T-helper 17 cell (primary cell): ENCODE measurements around the gene DENND1A. TPM values are rescaled to one million over a fixed set of nuclear protein-coding genes. Genes with fewer than 3 reads are reported as not detected.

Source experiments
- ATAC-seq: fragments of 150-1000 bp; cut with Tn5 transposase; 2 replicates; pipeline ENCODE4 v1.10.0; 2021; ENCODE audit warnings: mild to moderate bottlenecking, moderate library complexity
- DNase-seq, 3 donors: peaks; one replicate each; pipeline versions ENCODE4 v3.0.0 to v3.0.0-alpha.2; 2020 to 2021
- H3K9me3 ChIP-seq: one replicate; pipeline ENCODE4 v1.7.0; 2013; ENCODE audit warnings: low read length, mild to moderate bottlenecking; ENCODE audit not compliant: control insufficient read depth, poor library complexity, severe bottlenecking
- H3K27ac Mint-ChIP-seq: one replicate; pipeline ENCODE4 v1.8.0; 2022; ENCODE audit warnings: mild to moderate bottlenecking, moderate library complexity, mixed read lengths
- H3K27me3 Mint-ChIP-seq: one replicate; pipeline ENCODE4 v1.8.0; 2022; ENCODE audit warnings: mixed read lengths
- H3K36me3 Mint-ChIP-seq: one replicate; pipeline ENCODE4 v1.8.0; 2022; ENCODE audit warnings: low read depth, mixed read lengths
- H3K4me1 Mint-ChIP-seq: one replicate; pipeline ENCODE4 v1.8.0; 2022; ENCODE audit warnings: mild to moderate bottlenecking, mixed read lengths
- H3K4me3 Mint-ChIP-seq: one replicate; pipeline ENCODE4 v1.8.0; 2022; ENCODE audit warnings: mild to moderate bottlenecking, moderate library complexity, mixed read lengths
- total RNA-seq, 4 donors: library from RNA in 2 of 4; stranded (reverse) in 2 of 4; gene quantifications; one replicate each; pipeline ENCODE4 v1.2.3 and lab custom pipeline; 2022 to 2026

DENND1A gene
- total RNA-seq, 2 donors from 2014 or later: 19.9 to 21.1 TPM

GRCh38 chr9:123372766-123373446 lies 557.0 kb downstream of the DENND1A start:
- Mint-ChIP-seq H3K36me3 (peaks cover 6% of the 10 kb centered on the region), H3K4me1 (peaks cover 13% of the 10 kb centered on the region), H3K4me3 (no peak overlapping the region), H3K27me3 (peaks cover 78% of the 10 kb centered on the region), H3K27ac (no peak overlapping the region)
- no peak for DNase-seq
- no peaks in the 10 kb centered on the region for H3K9me3 ChIP-seq
- no peak for ATAC-seq

- H3K9me3 ChIP-seq: no peaks in the 10 kb centered on the region
- no peak for ATAC-seq
- H3K36me3 Mint-ChIP-seq: peaks cover 9% of the 10 kb centered on the region
- H3K4me3 Mint-ChIP-seq: no peak overlapping the region
- H3K4me1 Mint-ChIP-seq: peaks cover 16% of the 10 kb centered on the region
- DNase-seq: no peak
- no peak overlapping the region for H3K27ac Mint-ChIP-seq
- peaks cover 80% of the 10 kb centered on the region for H3K27me3 Mint-ChIP-seq
These were observed 557.9 kb downstream of the DENND1A start for GRCh38 chr9:123371805-123372590.

GRCh38 chr9:123371228-123371584 lies 558.7 kb downstream of the DENND1A start:
- H3K4me1 Mint-ChIP-seq: peaks cover 14% of the 10 kb centered on the region
- no peak overlapping the region for H3K27ac Mint-ChIP-seq
- H3K36me3 Mint-ChIP-seq: peaks cover 9% of the 10 kb centered on the region
- ATAC-seq (no peak), DNase-seq (no peak)
- no peaks in the 10 kb centered on the region for H3K9me3 ChIP-seq
- H3K27me3 Mint-ChIP-seq: peaks cover 72% of the 10 kb centered on the region
- no peak overlapping the region for H3K4me3 Mint-ChIP-seq

- Mint-ChIP-seq H3K4me3 (no peak overlapping the region), H3K27ac (no peak overlapping the region), H3K27me3 (peaks cover 71% of the 10 kb centered on the region), H3K36me3 (peaks cover 9% of the 10 kb centered on the region), H3K4me1 (peaks cover 14% of the 10 kb centered on the region)
- no peak for ATAC-seq
- DNase-seq: no peak
- no peaks in the 10 kb centered on the region for H3K9me3 ChIP-seq
These were observed 559.2 kb downstream of the DENND1A start for GRCh38 chr9:123370526-123371227.

- Mint-ChIP-seq H3K27me3 (peaks cover 67% of the 10 kb centered on the region), H3K27ac (no peak overlapping the region), H3K36me3 (peaks cover 9% of the 10 kb centered on the region), H3K4me3 (no peak overlapping the region), H3K4me1 (peaks cover 14% of the 10 kb centered on the region)
- no peak for ATAC-seq
- no peaks in the 10 kb centered on the region for H3K9me3 ChIP-seq
- DNase-seq: no peak
These were observed 559.8 kb downstream of the DENND1A start for GRCh38 chr9:123370108-123370507.

- peaks cover 11% of the 10 kb centered on the region for H3K4me1 Mint-ChIP-seq
- no peak for ATAC-seq
- DNase-seq: no peak
- H3K36me3 Mint-ChIP-seq: peaks cover 9% of the 10 kb centered on the region
- no peak overlapping the region for H3K4me3 Mint-ChIP-seq
- no peaks in the 10 kb centered on the region for H3K9me3 ChIP-seq
- peaks cover 60% of the 10 kb centered on the region for H3K27me3 Mint-ChIP-seq
- no peak overlapping the region for H3K27ac Mint-ChIP-seq
These were observed 560.6 kb downstream of the DENND1A start for GRCh38 chr9:123369296-123369695.

- no peak overlapping the region for H3K27ac Mint-ChIP-seq
- ATAC-seq: no peak
- H3K4me1 Mint-ChIP-seq: peaks cover 14% of the 10 kb centered on the region
- no peak overlapping the region for H3K4me3 Mint-ChIP-seq
- peaks cover 9% of the 10 kb centered on the region for H3K36me3 Mint-ChIP-seq
- DNase-seq: no peak
- H3K27me3 Mint-ChIP-seq: peaks cover 62% of the 10 kb centered on the region
- H3K9me3 ChIP-seq: no peaks in the 10 kb centered on the region
These were observed 561.3 kb downstream of the DENND1A start for GRCh38 chr9:123368536-123369153.

GRCh38 chr9:123368023-123368422 lies 561.9 kb downstream of the DENND1A start:
- Mint-ChIP-seq H3K36me3 (peaks cover 9% of the 10 kb centered on the region), H3K27ac (no peak overlapping the region)

GRCh38 chr9:123365881-123366528 lies 563.9 kb downstream of the DENND1A start:
- ATAC-seq (no peak), DNase-seq (no peak)
- Mint-ChIP-seq H3K36me3 (peaks cover 7% of the 10 kb centered on the region), H3K27me3 (peaks cover 53% of the 10 kb centered on the region), H3K4me1 (peaks cover 6% of the 10 kb centered on the region), H3K4me3 (no peak overlapping the region), H3K27ac (no peak overlapping the region)
- H3K9me3 ChIP-seq: no peaks in the 10 kb centered on the region

More at GRCh38 chr9:123368023-123368422, 561.9 kb downstream of the DENND1A start:
- H3K4me3 Mint-ChIP-seq: no peak overlapping the region
- peaks cover 64% of the 10 kb centered on the region for H3K27me3 Mint-ChIP-seq
- DNase-seq: no peak
- peaks cover 14% of the 10 kb centered on the region for H3K4me1 Mint-ChIP-seq
- no peaks in the 10 kb centered on the region for H3K9me3 ChIP-seq
- ATAC-seq: no peak

- ATAC-seq (no peak), DNase-seq (no peak)
- H3K4me1 Mint-ChIP-seq: peaks cover 6% of the 10 kb centered on the region
- H3K27me3 Mint-ChIP-seq: peaks cover 49% of the 10 kb centered on the region
- no peak overlapping the region for H3K4me3 Mint-ChIP-seq
- no peak overlapping the region for H3K27ac Mint-ChIP-seq
- H3K36me3 Mint-ChIP-seq: peaks cover 7% of the 10 kb centered on the region
- H3K9me3 ChIP-seq: no peaks in the 10 kb centered on the region
These were observed 564.5 kb downstream of the DENND1A start for GRCh38 chr9:123365287-123365880.

GRCh38 chr9:123364241-123364824 lies 565.6 kb downstream of the DENND1A start:
- no peak overlapping the region for H3K4me3 Mint-ChIP-seq
- H3K36me3 Mint-ChIP-seq: peaks cover 5% of the 10 kb centered on the region
- H3K4me1 Mint-ChIP-seq: peaks cover 9% of the 10 kb centered on the region
- no peak for DNase-seq
- H3K27ac Mint-ChIP-seq: no peak overlapping the region
- no peak for ATAC-seq
- H3K27me3 Mint-ChIP-seq: peaks cover 39% of the 10 kb centered on the region
- no peaks in the 10 kb centered on the region for H3K9me3 ChIP-seq

GRCh38 chr9:123362856-123363255 lies 567.1 kb downstream of the DENND1A start:
- no peaks in the 10 kb centered on the region for H3K9me3 ChIP-seq
- Mint-ChIP-seq H3K27ac (no peak overlapping the region), H3K4me3 (no peak overlapping the region), H3K27me3 (peaks cover 24% of the 10 kb centered on the region), H3K36me3 (peaks cover 3% of the 10 kb centered on the region), H3K4me1 (peaks cover 12% of the 10 kb centered on the region)
- no peak for ATAC-seq
- no peak for DNase-seq
